K562 (cell line): Measurements from ENCODE around the gene ANO6. TPM values are rescaled to one million over a fixed set of nuclear protein-coding genes. Genes with fewer than 3 reads are reported as not detected.

Experiments used
- EP400 ChIP-seq: fragments of 450-650 bp; IDR thresholded peaks from 2 replicates; pipeline ENCODE4 v1.6.1; 2017; ENCODE audit warnings: antibody characterized with exemption, mild to moderate bottlenecking, moderate library complexity
- GATA2 ChIP-seq: sonication (generic); formaldehyde crosslinking; IDR thresholded peaks from 2 replicates; pipeline ENCODE4 v1.4.0; 2020; ENCODE audit warnings: mild to moderate bottlenecking, missing genetic modification reagents
- HDAC1 ChIP-seq, 2 experiments: fragments of 450-650 bp; IDR thresholded peaks; 2 replicates each; pipeline ENCODE4 v1.6.1; 2016 to 2017; ENCODE audit warnings: inconsistent platforms in 1 of 2, mild to moderate bottlenecking in 1 of 2, moderate library complexity in 1 of 2
- HMBOX1 ChIP-seq: sonication (generic); IDR thresholded peaks from 2 replicates; pipeline ENCODE4 v1.6.1; 2016
- ILF3 ChIP-seq: fragments of 450-650 bp; IDR thresholded peaks from 2 replicates; pipeline ENCODE4 v1.6.1; 2018; ENCODE audit warnings: antibody characterized with exemption, mild to moderate bottlenecking, moderate library complexity, borderline replicate concordance
- IRF1 ChIP-seq: sonication (generic); formaldehyde crosslinking; IDR thresholded peaks from 2 replicates; pipeline ENCODE4 v1.8.0; 2022; ENCODE audit warnings: missing genetic modification reagents, mild to moderate bottlenecking, borderline replicate concordance
- MAFF ChIP-seq: IDR thresholded peaks from 2 replicates; pipeline ENCODE4 v1.6.1; 2012; ENCODE audit warnings: low read length, improper control_type of control experiment
- MAFK ChIP-seq: IDR thresholded peaks from 2 replicates; pipeline ENCODE4 v1.6.1; 2011; ENCODE audit warnings: low read length, improper control_type of control experiment
- MCM5 ChIP-seq: fragments of 450-650 bp; IDR thresholded peaks from 2 replicates; pipeline ENCODE4 v1.6.1; 2016; ENCODE audit warnings: low read depth
- NFRKB ChIP-seq: fragments of 450-650 bp; IDR thresholded peaks from 2 replicates; pipeline ENCODE4 v1.6.1; 2016; ENCODE audit warnings: low read depth
- NR2F6 ChIP-seq: fragments of 450-650 bp; formaldehyde crosslinking; IDR thresholded peaks from 2 replicates; pipeline ENCODE4 v1.4.0; 2020; ENCODE audit warnings: mild to moderate bottlenecking
- POLR2A ChIP-seq: fragments of 450-650 bp; conservative IDR thresholded peaks from 2 replicates; pipeline ENCODE4 v1.6.1; 2016
- RBM34 ChIP-seq: fragments of 200-400 bp; formaldehyde crosslinking; IDR thresholded peaks from 2 replicates; pipeline ENCODE4 v1.6.1; 2018; ENCODE audit warnings: low read length, borderline replicate concordance; ENCODE audit not compliant: insufficient read depth
- SRSF7 ChIP-seq: fragments of 200-400 bp; formaldehyde crosslinking; optimal IDR thresholded peaks from 2 replicates; pipeline ENCODE3; 2017; ENCODE audit warnings: mild to moderate bottlenecking, low read depth, low read length
- TAF9B ChIP-seq: fragments of 450-650 bp; IDR thresholded peaks from 2 replicates; pipeline ENCODE4 v1.6.1; 2018; ENCODE audit warnings: mild to moderate bottlenecking; ENCODE audit not compliant: partially characterized antibody
- TEAD4 ChIP-seq, 2 experiments: sonication (generic) in 1 of 2; formaldehyde crosslinking in 1 of 2; IDR thresholded peaks; 2 replicates each; pipeline versions ENCODE4 v1.6.1 to v1.8.0; 2012 to 2022; ENCODE audit warnings: borderline replicate concordance in 1 of 2, inconsistent platforms in 1 of 2, low read length in 1 of 2, mild to moderate bottlenecking in 1 of 2, missing genetic modification reagents in 1 of 2
- YY1 ChIP-seq, 3 experiments: IDR thresholded peaks; 2 replicates each; pipeline ENCODE4 v1.6.1; 2011; ENCODE audit warnings: low read length in 2 of 3, mild to moderate bottlenecking in 2 of 3, moderate library complexity in 2 of 3, borderline replicate concordance in 1 of 3, control low read depth in 1 of 3, low read depth in 1 of 3; ENCODE audit not compliant: insufficient read depth in 3 of 3, insufficient replicate concordance in 2 of 3, control insufficient read depth in 1 of 3, insufficient read length in 1 of 3; ENCODE audit errors: extremely low read depth in 1 of 3
- ZFP36 ChIP-seq: fragments of 150-350 bp; IDR thresholded peaks from 2 replicates; pipeline ENCODE4 v1.6.1; 2018; ENCODE audit warnings: low read length, low read depth; ENCODE audit not compliant: partially characterized antibody
- ZNF316 ChIP-seq: fragments of 450-650 bp; IDR thresholded peaks from 2 replicates; pipeline ENCODE4 v1.6.1; 2016
- ZSCAN32 ChIP-seq: fragments of 450-650 bp; formaldehyde crosslinking; IDR thresholded peaks from 2 replicates; pipeline ENCODE4 v1.4.0; 2020; ENCODE audit warnings: mild to moderate bottlenecking, moderate library complexity
- polyA plus RNA-seq, 8 experiments: library from polyadenylated mRNA; depleted of rRNA in 4 of 8; stranded (reverse) in 5 of 8; unstranded in 3 of 8; fragments of >200 nt; fragmentation: Nextera tagmentation in 2 of 8; fragmentation: Illumina TruSeq in 1 of 8; extraction: Ambion mirVana in 2 of 8; extraction: Trizol in 1 of 8; gene quantifications; 2 replicates each; pipeline versions ENCODE4 v1.2.1 to v1.2.3, GENCODE V29; 2011 to 2014; ENCODE audit warnings: inconsistent platforms in 1 of 8, missing spikeins in 1 of 8
- total RNA-seq, 7 experiments: library from RNA; depleted of rRNA in 6 of 7; stranded (reverse); fragments of >200 nt in 6 of 7; fragmentation: Illumina TruSeq in 2 of 7; extraction: Trizol in 2 of 7; gene quantifications; 2 replicates each; pipeline versions ENCODE4 v1.2.1 to v1.2.3, GENCODE V29; 2011 to 2021; ENCODE audit warnings: low replicate concordance in 1 of 7
- TF ChIP-seq, protein P1 (sequence below): sonication (generic); formaldehyde crosslinking; IDR thresholded peaks from 2 replicates; pipeline ENCODE4 v1.8.1; 2023; ENCODE audit warnings: mild to moderate bottlenecking, missing genetic modification reagents, moderate library complexity
- TF ChIP-seq, protein P2 (sequence below): sonication (generic); formaldehyde crosslinking; IDR thresholded peaks from 2 replicates; pipeline ENCODE4 v1.8.0; 2022; ENCODE audit warnings: mild to moderate bottlenecking, missing genetic modification reagents
- TF ChIP-seq, protein P3 (sequence below): fragments of 250-450 bp; sonication (Bioruptor Pico); IDR thresholded peaks from 2 replicates; pipeline ENCODE4 v1.8.0; 2021; ENCODE audit warnings: mild to moderate bottlenecking, moderate library complexity

The ANO6 gene
- total and polyA plus RNA-seq, 9 of the 15 experiments (the other 6 are each of a cell fraction or from before 2014, with no cell fraction given): 3.5 to 24.7 (median 20.3) TPM

GRCh38 chr12:45234139-45234865, 18.4 kb downstream of the ANO6 start (continued):
- TF ChIP-seq NFRKB (no peak), SRSF7 (no peak), NR2F6 (CRISPR knock-in tag) (no peak), TAF9B (peak; percentile 36), ZNF316 (peak; percentile 91), TEAD4 (IDR thresholded peaks at IDR 0.05; ENCODE audit: low read length) (peak; percentile 35; the same call in 1 of the 2 replicates), TEAD4 (CRISPR knock-in tag; IDR thresholded peaks at IDR 0.05; ENCODE audit: borderline replicate concordance) (no peak), YY1 (IDR thresholded peaks at IDR 0.05; ENCODE audit: borderline replicate concordance in 1 of 3, control insufficient read depth in 1 of 3, extremely low read depth in 1 of 3, insufficient read depth in 3 of 3, insufficient read length in 1 of 3, insufficient replicate concordance in 2 of 3, low read depth in 1 of 3, low read length in 2 of 3) (no peak), MAFK (peak; percentile 82), ILF3 (no peak), MCM5 (no peak), HMBOX1 (peak; percentile 84), HDAC1 (IDR thresholded peaks at IDR 0.05) (peak in 1 of 2 experiments; percentile 19; a peak in 1 of 4 replicates), RBM34 (no peak), ZSCAN32 (CRISPR knock-in tag) (no peak), EP400 (no peak), IRF1 (CRISPR knock-in tag) (no peak), MAFF (peak; percentile 74), POLR2A (no peak), GATA2 (no peak), ZFP36 (no peak)
- TF ChIP-seq, protein P1, sequence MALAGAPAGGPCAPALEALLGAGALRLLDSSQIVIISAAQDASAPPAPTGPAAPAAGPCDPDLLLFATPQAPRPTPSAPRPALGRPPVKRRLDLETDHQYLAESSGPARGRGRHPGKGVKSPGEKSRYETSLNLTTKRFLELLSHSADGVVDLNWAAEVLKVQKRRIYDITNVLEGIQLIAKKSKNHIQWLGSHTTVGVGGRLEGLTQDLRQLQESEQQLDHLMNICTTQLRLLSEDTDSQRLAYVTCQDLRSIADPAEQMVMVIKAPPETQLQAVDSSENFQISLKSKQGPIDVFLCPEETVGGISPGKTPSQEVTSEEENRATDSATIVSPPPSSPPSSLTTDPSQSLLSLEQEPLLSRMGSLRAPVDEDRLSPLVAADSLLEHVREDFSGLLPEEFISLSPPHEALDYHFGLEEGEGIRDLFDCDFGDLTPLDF (CRISPR knock-in tag): no peak
- TF ChIP-seq, protein P2, sequence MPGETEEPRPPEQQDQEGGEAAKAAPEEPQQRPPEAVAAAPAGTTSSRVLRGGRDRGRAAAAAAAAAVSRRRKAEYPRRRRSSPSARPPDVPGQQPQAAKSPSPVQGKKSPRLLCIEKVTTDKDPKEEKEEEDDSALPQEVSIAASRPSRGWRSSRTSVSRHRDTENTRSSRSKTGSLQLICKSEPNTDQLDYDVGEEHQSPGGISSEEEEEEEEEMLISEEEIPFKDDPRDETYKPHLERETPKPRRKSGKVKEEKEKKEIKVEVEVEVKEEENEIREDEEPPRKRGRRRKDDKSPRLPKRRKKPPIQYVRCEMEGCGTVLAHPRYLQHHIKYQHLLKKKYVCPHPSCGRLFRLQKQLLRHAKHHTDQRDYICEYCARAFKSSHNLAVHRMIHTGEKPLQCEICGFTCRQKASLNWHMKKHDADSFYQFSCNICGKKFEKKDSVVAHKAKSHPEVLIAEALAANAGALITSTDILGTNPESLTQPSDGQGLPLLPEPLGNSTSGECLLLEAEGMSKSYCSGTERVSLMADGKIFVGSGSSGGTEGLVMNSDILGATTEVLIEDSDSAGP (CRISPR knock-in tag): no peak
- TF ChIP-seq, protein P3, sequence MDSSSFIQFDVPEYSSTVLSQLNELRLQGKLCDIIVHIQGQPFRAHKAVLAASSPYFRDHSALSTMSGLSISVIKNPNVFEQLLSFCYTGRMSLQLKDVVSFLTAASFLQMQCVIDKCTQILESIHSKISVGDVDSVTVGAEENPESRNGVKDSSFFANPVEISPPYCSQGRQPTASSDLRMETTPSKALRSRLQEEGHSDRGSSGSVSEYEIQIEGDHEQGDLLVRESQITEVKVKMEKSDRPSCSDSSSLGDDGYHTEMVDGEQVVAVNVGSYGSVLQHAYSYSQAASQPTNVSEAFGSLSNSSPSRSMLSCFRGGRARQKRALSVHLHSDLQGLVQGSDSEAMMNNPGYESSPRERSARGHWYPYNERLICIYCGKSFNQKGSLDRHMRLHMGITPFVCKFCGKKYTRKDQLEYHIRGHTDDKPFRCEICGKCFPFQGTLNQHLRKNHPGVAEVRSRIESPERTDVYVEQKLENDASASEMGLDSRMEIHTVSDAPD (CRISPR knock-in tag): no peak
